ENCODE results near the gene DUSP15.
"Not testable (repeated sequence)": the region's sequence is repeated elsewhere in the genome, so short reads cannot be mapped to it uniquely, and the experiment has no call there.

Gene DUSP15

DNA sequence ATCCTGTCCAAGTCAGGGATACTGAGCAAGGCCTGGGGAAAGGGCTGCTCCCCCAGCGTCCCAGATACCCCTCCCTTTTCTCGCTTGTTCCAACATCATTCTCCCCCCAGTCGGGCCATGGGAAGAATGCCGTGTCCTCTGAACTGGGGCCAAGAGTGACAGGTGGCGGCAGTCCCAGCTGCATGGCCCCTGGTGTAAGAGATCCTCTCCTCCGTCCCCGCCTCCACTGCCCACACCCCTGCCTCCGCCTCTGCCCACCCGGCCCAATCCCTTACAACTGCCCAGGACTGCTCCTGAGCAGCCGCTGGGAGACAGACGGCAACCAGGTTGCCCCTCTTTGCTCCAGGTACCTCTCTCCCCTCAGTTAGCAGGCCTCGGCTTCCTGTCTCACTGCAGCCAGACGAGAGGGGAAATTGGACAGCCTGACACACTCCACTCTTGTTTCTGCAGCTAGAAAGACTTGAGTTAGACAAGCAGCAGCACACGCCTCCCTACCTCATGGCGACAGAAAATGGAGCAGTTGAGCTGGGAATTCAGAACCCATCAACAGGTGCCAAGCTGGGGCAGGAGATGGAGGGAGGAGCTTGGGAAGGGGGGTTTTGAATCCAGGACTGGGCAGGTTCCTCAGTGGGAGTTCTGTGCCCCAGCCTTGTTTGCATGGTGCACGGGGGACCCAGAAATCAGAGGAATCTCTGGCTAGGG is 51.1 kb downstream of the DUSP15 start, which contains the start of gene MYLK2:
TSS of gene MYLK2 (plus strand) at position 274 of the 702 bp plus-strand sequence. CDS start at position 499, 225 bp downstream.
- no peak for DNase-seq

GRCh38 chr20:31818376-31818908 is 51.9 kb downstream of the DUSP15 start:
- no peak for DNase-seq

DNA sequence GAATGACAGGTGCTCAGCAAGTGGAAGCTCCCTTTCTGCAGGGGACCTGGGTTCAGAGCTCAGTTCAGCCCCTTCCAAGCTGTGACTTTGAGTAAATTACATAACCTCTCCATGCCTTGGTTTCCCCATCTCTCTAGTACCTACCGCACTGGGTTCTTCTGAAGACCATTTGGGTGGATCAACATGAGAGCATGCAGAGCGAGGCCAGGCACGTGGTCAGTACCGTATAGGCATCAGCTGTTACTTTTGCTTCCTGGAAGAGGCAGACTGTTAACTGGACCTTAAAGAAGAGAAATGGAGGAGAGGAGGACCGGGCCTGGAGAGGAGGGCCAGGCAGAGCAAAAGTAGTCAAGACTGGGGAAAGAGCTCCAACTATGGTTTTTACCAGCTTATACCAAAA is 52.9 kb downstream of the DUSP15 start:
- no peak for DNase-seq

GRCh38 chr20:31816221-31816620 is 54.1 kb downstream of the DUSP15 start:
- DNase-seq = no peak

- DNase-seq = no peak
Measured at GRCh38 chr20:31815408-31816188, 54.7 kb downstream of the DUSP15 start.

DNA sequence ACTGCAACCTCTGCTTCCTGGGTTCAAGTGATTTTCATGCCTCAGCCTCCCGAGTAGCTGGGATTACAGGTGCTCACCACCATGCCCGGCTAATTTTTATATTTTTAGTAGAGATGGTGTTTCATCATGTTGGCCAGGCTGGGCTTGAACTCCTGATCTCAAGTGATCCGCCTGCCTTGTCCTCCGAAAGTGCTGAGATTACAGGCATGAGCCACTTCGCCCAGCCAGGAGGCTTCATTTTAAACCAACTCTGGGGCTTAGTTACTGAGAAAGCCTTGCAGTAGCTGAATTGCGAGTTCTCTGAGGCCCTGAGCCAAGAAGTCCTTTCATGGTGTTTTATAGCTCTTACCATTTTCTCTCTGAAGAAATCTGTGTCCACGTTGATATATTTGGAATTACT is 56.2 kb downstream of the DUSP15 start:
- DNase-seq = not testable (repeated sequence)

GRCh38 chr20:31813611-31814010 is 56.7 kb downstream of the DUSP15 start:
- no peak for DNase-seq

DNA sequence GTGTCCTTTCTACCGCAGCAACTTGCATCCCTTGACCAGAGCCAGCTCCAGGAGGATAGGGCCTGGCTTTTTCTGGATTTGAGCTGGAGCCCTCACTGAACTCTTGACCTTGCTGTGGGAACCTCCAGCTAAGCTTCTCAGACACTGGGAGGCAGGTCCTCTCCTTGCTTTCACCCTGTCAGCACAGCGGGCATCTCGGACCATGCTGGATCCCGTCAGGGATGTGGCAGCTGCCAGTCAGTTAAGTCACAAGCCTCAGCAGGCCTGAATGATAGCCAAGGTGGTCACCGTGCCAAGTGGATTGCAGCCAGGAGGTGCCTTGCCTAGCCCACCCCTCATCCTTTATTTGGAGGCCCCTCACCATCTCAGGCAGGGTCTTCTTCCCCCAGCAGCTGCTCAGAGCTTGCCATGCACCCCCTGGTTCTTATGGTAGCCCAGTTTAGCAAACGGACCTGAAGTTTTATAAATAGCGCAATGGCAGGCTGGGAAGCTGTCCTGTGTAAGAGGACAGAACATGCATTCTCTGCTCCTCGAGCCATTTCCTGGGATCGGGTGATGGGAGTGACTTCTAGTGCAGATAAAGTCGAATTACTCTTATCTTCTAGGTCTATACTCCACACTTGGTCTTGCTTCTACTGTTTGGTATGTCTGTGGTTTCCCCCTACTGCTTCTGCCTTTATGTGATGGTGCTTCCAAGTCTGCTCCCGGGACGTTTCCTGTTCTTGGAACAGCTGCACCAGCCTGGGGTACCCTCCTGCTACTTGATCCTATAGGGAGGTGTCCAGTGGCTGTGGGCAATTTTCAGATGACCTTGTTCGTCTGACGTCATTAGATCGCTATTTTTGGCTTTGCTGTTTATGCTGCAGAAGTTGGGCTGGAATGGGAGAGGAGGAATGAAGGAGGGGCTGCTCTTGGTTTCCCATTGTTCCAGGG is 58.3 kb downstream of the DUSP15 start:
- no peak for DNase-seq

- no peak for DNase-seq
Measured at GRCh38 chr20:31811198-31811597, 59.1 kb downstream of the DUSP15 start.
